ENCODE results near the gene RBMS3. TPM values are rescaled to one million over a fixed set of nuclear protein-coding genes. Genes with fewer than 3 reads are reported as not detected.

RBMS3 gene
- total RNA-seq, 1 experiment from 2014 or later, result 7.4 TPM

GRCh38 chr3:30017901-30018300 lies 737.0 kb downstream of the RBMS3 start:
- Mint-ChIP-seq H3K4me1 (ENCODE audit: low read depth, unreplicated experiment) (no peaks in the 10 kb centered on the region), H3K36me3 (ENCODE audit: insufficient read depth, unreplicated experiment) (no peaks in the 10 kb centered on the region), H3K9me3 (ENCODE audit: unreplicated experiment) (no peaks in the 10 kb centered on the region), H3K27me3 (ENCODE audit: insufficient read depth, unreplicated experiment) (no peaks in the 10 kb centered on the region), H3K27ac (ENCODE audit: unreplicated experiment) (no peak overlapping the region), H3K4me3 (ENCODE audit: unreplicated experiment) (no peak overlapping the region)
- no peak overlapping the region for H3K4me3 ChIP-seq (ENCODE audit: low read depth, low read length)
- no peaks in the 10 kb centered on the region for H3K36me3 ChIP-seq (ENCODE audit: control insufficient read depth, insufficient read depth, low read length)
- ChIA-PET POLR2A (no interaction called here), CTCF (no interaction called here)
- H3K4me1 ChIP-seq, result no peaks in the 10 kb centered on the region
- no peaks in the 10 kb centered on the region for H3K27me3 ChIP-seq (replicated peaks; ENCODE audit: control insufficient read depth, insufficient read depth, low read length)
- intact Hi-C loops (cut with micrococcal nuclease; ENCODE audit: unreplicated experiment), result no loop called here
- no peaks in the 10 kb centered on the region for H3K9me3 ChIP-seq
- no TSS peak for BruUV-seq (replicated peaks)
- TF ChIP-seq CTCF (IDR thresholded peaks at IDR 0.05; ENCODE audit: insufficient read depth in 1 of 2, low read depth in 1 of 2, low read length in 1 of 2, severe bottlenecking in 1 of 2, unreplicated experiment in 1 of 2), result no peak
- no peak for DNase-seq

DNA sequence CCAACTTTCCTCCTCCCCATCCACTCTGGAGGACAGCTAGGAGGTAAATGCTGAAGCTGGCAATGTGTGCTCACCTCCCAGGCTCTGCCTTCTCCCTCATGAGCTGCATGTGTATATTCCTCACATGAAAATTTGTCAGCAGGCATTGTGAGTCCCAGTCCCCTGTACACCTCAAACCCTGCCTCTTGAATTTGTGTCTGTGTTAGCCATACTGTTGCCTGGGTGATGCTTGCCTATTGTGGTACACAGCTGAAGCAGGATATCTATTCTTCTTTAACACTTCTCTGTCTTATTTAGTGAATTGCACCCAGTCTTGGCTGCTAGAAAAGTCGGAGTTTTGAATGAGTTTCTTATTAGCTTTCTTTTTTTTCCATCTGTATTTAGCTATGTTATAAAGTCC lies 739.5 kb downstream of the RBMS3 start:
- Histone ChIP-seq H3K9me3 (no peaks in the 10 kb centered on the region), H3K4me1 (no peaks in the 10 kb centered on the region), H3K27me3 (replicated peaks; ENCODE audit: control insufficient read depth, insufficient read depth, low read length) (no peaks in the 10 kb centered on the region), H3K36me3 (ENCODE audit: control insufficient read depth, insufficient read depth, low read length) (no peaks in the 10 kb centered on the region), H3K4me3 (ENCODE audit: low read depth, low read length) (no peak overlapping the region)
- Mint-ChIP-seq H3K27me3 (ENCODE audit: insufficient read depth, unreplicated experiment) (no peaks in the 10 kb centered on the region), H3K4me3 (ENCODE audit: unreplicated experiment) (no peak overlapping the region), H3K4me1 (ENCODE audit: low read depth, unreplicated experiment) (no peaks in the 10 kb centered on the region), H3K27ac (ENCODE audit: unreplicated experiment) (no peak overlapping the region), H3K36me3 (ENCODE audit: insufficient read depth, unreplicated experiment) (no peaks in the 10 kb centered on the region), H3K9me3 (ENCODE audit: unreplicated experiment) (no peaks in the 10 kb centered on the region)
- ChIA-PET POLR2A (no interaction called here), CTCF (no interaction called here)
- BruUV-seq (replicated peaks), result no TSS peak
- no peak for DNase-seq
- intact Hi-C loops (cut with micrococcal nuclease; ENCODE audit: unreplicated experiment), result no loop called here
- TF ChIP-seq CTCF (IDR thresholded peaks at IDR 0.05; ENCODE audit: insufficient read depth in 1 of 2, low read depth in 1 of 2, low read length in 1 of 2, severe bottlenecking in 1 of 2, unreplicated experiment in 1 of 2), result no peak

- CTCF ChIA-PET, result no interaction called here
- Histone ChIP-seq H3K4me3 (ENCODE audit: low read depth, low read length) (no peak overlapping the region), H3K27me3 (replicated peaks; ENCODE audit: control insufficient read depth, insufficient read depth, low read length) (no peaks in the 10 kb centered on the region), H3K36me3 (ENCODE audit: control insufficient read depth, insufficient read depth, low read length) (no peaks in the 10 kb centered on the region), H3K9me3 (no peaks in the 10 kb centered on the region), H3K4me1 (no peaks in the 10 kb centered on the region)
- no peak for TF ChIP-seq CTCF (IDR thresholded peaks at IDR 0.05; ENCODE audit: insufficient read depth in 1 of 2, low read depth in 1 of 2, low read length in 1 of 2, severe bottlenecking in 1 of 2, unreplicated experiment in 1 of 2)
- Mint-ChIP-seq H3K4me3 (ENCODE audit: unreplicated experiment) (no peak overlapping the region), H3K4me1 (ENCODE audit: low read depth, unreplicated experiment) (no peaks in the 10 kb centered on the region), H3K27me3 (ENCODE audit: insufficient read depth, unreplicated experiment) (no peaks in the 10 kb centered on the region), H3K27ac (ENCODE audit: unreplicated experiment) (no peak overlapping the region), H3K36me3 (ENCODE audit: insufficient read depth, unreplicated experiment) (no peaks in the 10 kb centered on the region), H3K9me3 (ENCODE audit: unreplicated experiment) (no peaks in the 10 kb centered on the region)
- POLR2A ChIA-PET, result no interaction called here
- BruUV-seq (replicated peaks), result no TSS peak
- DNase-seq, result no peak
- intact Hi-C loops (cut with micrococcal nuclease; ENCODE audit: unreplicated experiment), result no loop called here
These were observed 743.6 kb downstream of the RBMS3 start for GRCh38 chr3:30024466-30024865.

All from Caco-2 (cell line).